ENCODE results near the gene TRAF4.

Gene TRAF4

DNA sequence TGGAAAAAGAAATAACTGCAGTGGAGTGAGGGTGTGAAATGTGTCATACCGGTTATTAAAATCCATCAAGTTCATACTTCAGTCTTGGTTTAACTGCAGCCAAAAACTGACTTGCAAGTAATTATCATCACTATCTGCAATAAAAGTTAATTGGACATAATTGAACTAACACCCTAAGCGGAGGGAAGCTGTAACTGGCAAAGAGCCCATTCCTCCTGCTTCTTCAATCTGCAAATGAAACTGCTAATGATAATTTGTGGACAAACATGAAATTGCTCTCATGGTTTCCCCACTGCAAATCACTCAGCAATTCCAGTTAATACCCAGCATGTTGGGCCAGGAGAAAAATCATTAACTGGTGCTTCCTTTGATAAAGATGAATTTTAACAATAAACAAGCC is 52.3 kb downstream of the TRAF4 start:
- no peak for DNase-seq
